GM12892 (cell line): ENCODE measurements around the gene FAIM2.
A peak's percentile ranks its signal among the peaks of the same experiment; 100 is the strongest.
"Not testable (repeated sequence)": the region's sequence is repeated elsewhere in the genome, so short reads cannot be mapped to it uniquely, and the experiment has no call there.

ENCODE experiments used
- DNase-seq: peaks from one replicate; pipeline ENCODE4 v3.0.0; 2011; ENCODE audit not compliant: insufficient read length
- FAIRE-seq: peaks from 2 replicates; lab custom pipeline; 2011; peaks lifted over from hg19 to GRCh38; lab: Jason Lieb, UNC
- POLR2A ChIP-seq: IDR thresholded peaks from 2 replicates; pipeline ENCODE4 v1.6.1; 2011; ENCODE audit warnings: low read depth, low read length, control low read depth
- POLR2AphosphoS5 ChIP-seq: IDR thresholded peaks from 2 replicates; pipeline ENCODE4 v1.6.1; 2011; ENCODE audit warnings: low read depth, low read length, control low read depth
- TAF1 ChIP-seq: IDR thresholded peaks from 2 replicates; pipeline ENCODE4 v1.6.1; 2011; ENCODE audit warnings: low read depth, mild to moderate bottlenecking, control low read depth, low read length, borderline replicate concordance

FAIM2 gene

GRCh38 chr12:49870501-49871262 lies 33.0 kb downstream of the FAIM2 start:
- no peak for FAIRE-seq
- no peak for TF ChIP-seq POLR2A
- no peak for DNase-seq

- DNase-seq (no peak), FAIRE-seq (no peak)
- TF ChIP-seq TAF1 (no peak), POLR2AphosphoS5 (no peak)
These were observed 33.7 kb downstream of the FAIM2 start for GRCh38 chr12:49869816-49870500.

GRCh38 chr12:49868952-49869815 lies 34.5 kb downstream of the FAIM2 start:
- FAIRE-seq (no peak), DNase-seq (no peak)
- TF ChIP-seq POLR2AphosphoS5 (no peak), POLR2A (no peak), TAF1 (no peak)

- DNase-seq (no peak), FAIRE-seq (no peak)
- TF ChIP-seq POLR2AphosphoS5: no peak
- TF ChIP-seq TAF1: no peak
- TF ChIP-seq POLR2A: no peak
These were observed 35.3 kb downstream of the FAIM2 start for GRCh38 chr12:49868449-49868848.

- no peak for DNase-seq
- no peak for FAIRE-seq
- TF ChIP-seq POLR2AphosphoS5 (no peak), TAF1 (no peak), POLR2A (no peak)
These were observed 35.9 kb downstream of the FAIM2 start for GRCh38 chr12:49867570-49868341.

- peak; percentile 81 for FAIRE-seq
- TF ChIP-seq TAF1: no peak
- TF ChIP-seq POLR2A: no peak
- TF ChIP-seq POLR2AphosphoS5: no peak
- peak; percentile 94 for DNase-seq
These were observed 36.7 kb downstream of the FAIM2 start for GRCh38 chr12:49866859-49867569.

GRCh38 chr12:49865782-49866135 lies 37.9 kb downstream of the FAIM2 start:
- FAIRE-seq (no peak), DNase-seq (no peak)
- TF ChIP-seq TAF1 (no peak), POLR2A (no peak), POLR2AphosphoS5 (no peak)

- DNase-seq: no peak
- FAIRE-seq: no peak
- no peak for TF ChIP-seq POLR2A
- no peak for TF ChIP-seq TAF1
- no peak for TF ChIP-seq POLR2AphosphoS5
These were observed 38.5 kb downstream of the FAIM2 start for GRCh38 chr12:49865109-49865781.

GRCh38 chr12:49864798-49865090 lies 39.0 kb downstream of the FAIM2 start:
- FAIRE-seq (no peak), DNase-seq (no peak)
- TF ChIP-seq POLR2A (no peak), TAF1 (no peak), POLR2AphosphoS5 (no peak)

GRCh38 chr12:49863946-49864797 lies 39.5 kb downstream of the FAIM2 start:
- FAIRE-seq (no peak), DNase-seq (no peak)
- TF ChIP-seq POLR2A (no peak), TAF1 (no peak), POLR2AphosphoS5 (no peak)

- not testable (repeated sequence) for FAIRE-seq, DNase-seq
These were observed 42.8 kb downstream of the FAIM2 start for GRCh38 chr12:49860921-49861320.

GRCh38 chr12:49855890-49856289 lies 47.8 kb downstream of the FAIM2 start:
- not testable (repeated sequence) for FAIRE-seq, DNase-seq
